DOHH2 (cell line): ENCODE measurements around the gene CDK14.

ENCODE experiments used
- H3F3A ChIP-seq: fragments of 200-600 bp; sonication (generic), shearing (Covaris generic); 2 replicates; pipeline ENCODE4 v1.6.0; 2016; ENCODE audit warnings: antibody characterized with exemption, mild to moderate bottlenecking; ENCODE audit not compliant: control insufficient read depth, insufficient read depth
- H3K27ac ChIP-seq: fragments of 200-600 bp; sonication (generic); 2 replicates; pipeline ENCODE4 v1.5.1; 2014; ENCODE audit warnings: low read depth, mild to moderate bottlenecking, low read length, moderate library complexity
- H3K27me3 ChIP-seq: fragments of 200-600 bp; sonication (generic); 2 replicates; pipeline ENCODE4 v1.6.1; 2014; ENCODE audit warnings: mild to moderate bottlenecking, low read length, mixed read lengths; ENCODE audit not compliant: control insufficient read depth
- H3K36me3 ChIP-seq: fragments of 200-600 bp; sonication (generic); 2 replicates; pipeline ENCODE4 v1.6.1; 2014; ENCODE audit warnings: mild to moderate bottlenecking, low read length, moderate library complexity, mixed read lengths; ENCODE audit not compliant: control insufficient read depth
- H3K4me1 ChIP-seq: fragments of 200-600 bp; sonication (generic); 2 replicates; pipeline ENCODE4 v1.6.1; 2014; ENCODE audit warnings: mild to moderate bottlenecking, low read length, mixed read lengths; ENCODE audit not compliant: control insufficient read depth
- H3K4me2 ChIP-seq: fragments of 200-600 bp; sonication (generic); 2 replicates; pipeline ENCODE4 v1.6.0; 2014; ENCODE audit warnings: mild to moderate bottlenecking, low read length, moderate library complexity
- H3K4me3 ChIP-seq: fragments of 200-600 bp; sonication (generic); 2 replicates; pipeline ENCODE4 v1.5.1; 2014; ENCODE audit warnings: mild to moderate bottlenecking, low read length, mixed read lengths
- H3K79me2 ChIP-seq: fragments of 200-600 bp; sonication (generic); 2 replicates; pipeline ENCODE4 v1.6.1; 2014; ENCODE audit warnings: mild to moderate bottlenecking, low read length, mixed read lengths; ENCODE audit not compliant: control insufficient read depth
- H3K9me2 ChIP-seq: fragments of 200-600 bp; sonication (generic); replicated peaks from 2 replicates; pipeline ENCODE4 v1.6.1; 2014; ENCODE audit warnings: mild to moderate bottlenecking, low read length, mixed read lengths; ENCODE audit not compliant: control insufficient read depth
- H3K9me3 ChIP-seq: fragments of 200-600 bp; sonication (generic); 2 replicates; pipeline ENCODE4 v1.6.1; 2014; ENCODE audit warnings: antibody characterized with exemption, low read length, mixed read lengths; ENCODE audit not compliant: control insufficient read depth, insufficient read depth
- H4K20me1 ChIP-seq: fragments of 200-600 bp; sonication (generic); 2 replicates; pipeline ENCODE4 v1.6.0; 2014; ENCODE audit warnings: low read depth, mild to moderate bottlenecking, antibody characterized with exemption, low read length, moderate library complexity; ENCODE audit not compliant: control insufficient read depth, insufficient read depth
- EZH2phosphoT487 ChIP-seq: fragments of 200-600 bp; sonication (generic); IDR thresholded peaks from 2 replicates; pipeline ENCODE4 v1.6.1; 2017; ENCODE audit warnings: borderline replicate concordance, mild to moderate bottlenecking, antibody characterized with exemption, low read length, moderate library complexity, mixed read lengths
- TF ChIP-seq, protein P1 (sequence below): fragments of 200-600 bp; sonication (generic); IDR thresholded peaks from one replicate; pipeline ENCODE4 v1.5.1; 2014; ENCODE audit warnings: antibody characterized with exemption, mild to moderate bottlenecking, low read depth, low read length; ENCODE audit not compliant: poor library complexity, severe bottlenecking

The CDK14 gene

DNA sequence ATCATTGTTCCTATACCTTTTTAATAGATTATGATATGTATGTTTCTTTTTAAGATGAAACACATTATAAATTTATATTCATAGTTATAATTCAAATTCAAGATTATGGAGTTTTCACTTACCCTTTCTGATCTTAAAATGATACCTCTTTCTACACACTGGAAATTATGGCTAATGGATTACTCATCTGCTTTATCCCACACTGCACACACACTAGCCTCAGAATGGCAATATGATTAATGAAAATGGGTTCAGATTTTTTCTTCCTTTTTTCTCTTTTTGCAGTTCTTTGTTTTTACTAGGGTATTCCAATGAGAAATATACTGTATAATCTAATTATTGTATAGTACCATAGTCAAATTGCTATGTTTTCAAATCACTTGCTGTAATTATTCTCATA lies 585.8 kb downstream of the CDK14 start:
- no peak overlapping the region for H3K27ac ChIP-seq
- H4K20me1 ChIP-seq = no peaks in the 10 kb centered on the region
- no peak overlapping the region for H3K4me3 ChIP-seq
- no peak overlapping the region for H3K4me2 ChIP-seq
- H3F3A ChIP-seq = no peaks in the 10 kb centered on the region
- H3K4me1 ChIP-seq = no peaks in the 10 kb centered on the region
- TF ChIP-seq, protein P1, sequence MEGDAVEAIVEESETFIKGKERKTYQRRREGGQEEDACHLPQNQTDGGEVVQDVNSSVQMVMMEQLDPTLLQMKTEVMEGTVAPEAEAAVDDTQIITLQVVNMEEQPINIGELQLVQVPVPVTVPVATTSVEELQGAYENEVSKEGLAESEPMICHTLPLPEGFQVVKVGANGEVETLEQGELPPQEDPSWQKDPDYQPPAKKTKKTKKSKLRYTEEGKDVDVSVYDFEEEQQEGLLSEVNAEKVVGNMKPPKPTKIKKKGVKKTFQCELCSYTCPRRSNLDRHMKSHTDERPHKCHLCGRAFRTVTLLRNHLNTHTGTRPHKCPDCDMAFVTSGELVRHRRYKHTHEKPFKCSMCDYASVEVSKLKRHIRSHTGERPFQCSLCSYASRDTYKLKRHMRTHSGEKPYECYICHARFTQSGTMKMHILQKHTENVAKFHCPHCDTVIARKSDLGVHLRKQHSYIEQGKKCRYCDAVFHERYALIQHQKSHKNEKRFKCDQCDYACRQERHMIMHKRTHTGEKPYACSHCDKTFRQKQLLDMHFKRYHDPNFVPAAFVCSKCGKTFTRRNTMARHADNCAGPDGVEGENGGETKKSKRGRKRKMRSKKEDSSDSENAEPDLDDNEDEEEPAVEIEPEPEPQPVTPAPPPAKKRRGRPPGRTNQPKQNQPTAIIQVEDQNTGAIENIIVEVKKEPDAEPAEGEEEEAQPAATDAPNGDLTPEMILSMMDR = no peak
- no peak for TF ChIP-seq EZH2phosphoT487
- no peaks in the 10 kb centered on the region for H3K36me3 ChIP-seq
- H3K79me2 ChIP-seq = no peaks in the 10 kb centered on the region
- no peaks in the 10 kb centered on the region for H3K9me2 ChIP-seq
- H3K27me3 ChIP-seq = no peaks in the 10 kb centered on the region
- no peaks in the 10 kb centered on the region for H3K9me3 ChIP-seq

- H3K27me3 ChIP-seq = no peaks in the 10 kb centered on the region
- H3K36me3 ChIP-seq = no peaks in the 10 kb centered on the region
- H3K79me2 ChIP-seq = no peaks in the 10 kb centered on the region
- H3K9me2 ChIP-seq = no peaks in the 10 kb centered on the region
- no peaks in the 10 kb centered on the region for H4K20me1 ChIP-seq
- H3F3A ChIP-seq = no peaks in the 10 kb centered on the region
- H3K27ac ChIP-seq = no peak overlapping the region
- H3K4me1 ChIP-seq = no peaks in the 10 kb centered on the region
- no peaks in the 10 kb centered on the region for H3K9me3 ChIP-seq
- TF ChIP-seq, protein P1 = no peak
- no peak for TF ChIP-seq EZH2phosphoT487
- no peak overlapping the region for H3K4me3 ChIP-seq
- no peak overlapping the region for H3K4me2 ChIP-seq
These were observed 587.0 kb downstream of the CDK14 start for GRCh38 chr7:91182819-91183764.

DNA sequence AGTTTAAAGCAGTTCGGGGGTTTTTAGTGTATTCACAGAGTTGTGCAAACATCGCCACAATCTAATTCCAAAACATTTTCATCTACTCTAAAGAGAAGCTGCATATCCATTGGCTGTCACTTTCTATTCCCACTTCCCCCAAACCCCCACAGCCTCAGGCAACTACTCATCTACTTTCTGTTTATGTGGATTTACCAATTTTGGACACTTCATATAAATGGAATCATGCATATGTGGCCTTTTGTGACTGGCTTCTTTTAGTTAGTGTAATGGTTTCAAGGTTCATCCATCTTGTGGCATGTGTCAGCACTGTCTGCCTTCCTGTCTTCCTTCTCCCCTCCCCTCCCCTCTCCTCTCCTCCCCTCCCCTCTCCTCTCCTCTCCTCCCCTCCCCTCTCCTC lies 589.6 kb downstream of the CDK14 start:
- TF ChIP-seq, protein P1 = no peak
- no peak for TF ChIP-seq EZH2phosphoT487
- no peak overlapping the region for H3K27ac ChIP-seq
- H3K79me2 ChIP-seq = no peaks in the 10 kb centered on the region
- no peak overlapping the region for H3K4me3 ChIP-seq
- H3K9me3 ChIP-seq = no peaks in the 10 kb centered on the region
- H3K36me3 ChIP-seq = no peaks in the 10 kb centered on the region
- H3F3A ChIP-seq = no peaks in the 10 kb centered on the region
- H3K9me2 ChIP-seq = no peaks in the 10 kb centered on the region
- no peaks in the 10 kb centered on the region for H3K27me3 ChIP-seq
- H3K4me2 ChIP-seq = no peak overlapping the region
- no peaks in the 10 kb centered on the region for H3K4me1 ChIP-seq
- no peaks in the 10 kb centered on the region for H4K20me1 ChIP-seq
